HUES6 (cell line): ENCODE measurements around the gene RAB11FIP3.
"Not testable (repeated sequence)": the region's sequence is repeated elsewhere in the genome, so short reads cannot be mapped to it uniquely, and the experiment has no call there.

ENCODE experiments used
- H3K27ac ChIP-seq: 2 replicates; pipeline ENCODE4 v1.7.0; 2013; ENCODE audit warnings: low read depth, mild to moderate bottlenecking, low read length, inconsistent platforms
- H3K27me3 ChIP-seq: 2 replicates; pipeline ENCODE4 v1.6.1; 2013; ENCODE audit warnings: low read length; ENCODE audit not compliant: control insufficient read depth, insufficient read depth
- H3K36me3 ChIP-seq: 2 replicates; pipeline ENCODE4 v1.6.1; 2013; ENCODE audit warnings: low read length; ENCODE audit not compliant: control insufficient read depth, insufficient read depth
- H3K4me1 ChIP-seq: 2 replicates; pipeline ENCODE4 v1.6.1; 2013; ENCODE audit warnings: low read length; ENCODE audit not compliant: control insufficient read depth, insufficient read depth
- H3K4me3 ChIP-seq: 2 replicates; pipeline ENCODE4 v1.5.1; 2013; ENCODE audit warnings: low read depth, low read length
- H3K9ac ChIP-seq: one replicate; pipeline ENCODE4 v1.6.1; 2013; ENCODE audit warnings: mild to moderate bottlenecking, low read length
- H3K9me3 ChIP-seq: 2 replicates; pipeline ENCODE4 v1.6.1; 2013; ENCODE audit warnings: low read depth, low read length; ENCODE audit not compliant: control insufficient read depth, insufficient read depth

Gene RAB11FIP3

GRCh38 chr16:425082-425718 lies at the start of gene RAB11FIP3:
TSS of gene RAB11FIP3 (plus strand) at chr16:425649. CDS start at chr16:426007, 358 bp downstream.
- Histone ChIP-seq H3K4me1 (peaks cover 13% of the 10 kb centered on the region), H3K36me3 (0 out of 2 replicates have a peak, but pooled peaks cover 3% of the 10 kb centered on the region), H3K27me3 (peaks cover 35% of the 10 kb centered on the region), H3K9ac (peak within 1 kb of the TSS; percentile 56), H3K9me3 (no peaks in the 10 kb centered on the region), H3K27ac (no peak within 1 kb of the TSS), H3K4me3 (peak within 1 kb of the TSS; percentile 85)

GRCh38 chr16:375927-376816 lies 49.3 kb upstream of the RAB11FIP3 start:
- no peak overlapping the region for H3K27ac ChIP-seq
- no peaks in the 10 kb centered on the region for H3K27me3 ChIP-seq
- H3K36me3 ChIP-seq, result peaks cover 62% of the 10 kb centered on the region
- no peak overlapping the region for H3K4me3 ChIP-seq
- H3K9me3 ChIP-seq, result no peaks in the 10 kb centered on the region
- H3K4me1 ChIP-seq, result peaks cover 15% of the 10 kb centered on the region
- H3K9ac ChIP-seq, result no peak overlapping the region

- Histone ChIP-seq H3K27me3 (no peaks in the 10 kb centered on the region), H3K27ac (no peak overlapping the region), H3K9me3 (no peaks in the 10 kb centered on the region), H3K9ac (no peak overlapping the region), H3K36me3 (peaks cover 57% of the 10 kb centered on the region), H3K4me1 (peaks cover 15% of the 10 kb centered on the region), H3K4me3 (no peak overlapping the region)
Observed at GRCh38 chr16:376817-377418, 48.5 kb upstream of the RAB11FIP3 start.

GRCh38 chr16:377419-377951 lies 48.0 kb upstream of the RAB11FIP3 start:
- Histone ChIP-seq H3K27me3 (peaks cover 4% of the 10 kb centered on the region; the same call in 1 of the 2 replicates), H3K36me3 (peaks cover 51% of the 10 kb centered on the region), H3K4me3 (no peak overlapping the region), H3K4me1 (peaks cover 15% of the 10 kb centered on the region), H3K9ac (no peak overlapping the region), H3K27ac (no peak overlapping the region), H3K9me3 (no peaks in the 10 kb centered on the region)

GRCh38 chr16:378113-378820 lies 47.2 kb upstream of the RAB11FIP3 start:
- H3K4me3 ChIP-seq, result peak overlapping the region; percentile 10; the same call in 1 of the 2 replicates
- H3K9ac ChIP-seq, H3K27ac ChIP-seq, H3K27me3 ChIP-seq, H3K9me3 ChIP-seq: not testable (repeated sequence)
- peaks cover 19% of the 10 kb centered on the region for H3K4me1 ChIP-seq
- peaks cover 44% of the 10 kb centered on the region for H3K36me3 ChIP-seq

- peaks cover 38% of the 10 kb centered on the region for H3K36me3 ChIP-seq
- H3K4me3 ChIP-seq, result peak overlapping the region; percentile 10; the same call in 1 of the 2 replicates
- H3K27ac ChIP-seq, result no peak overlapping the region
- H3K27me3 ChIP-seq, result peaks cover 4% of the 10 kb centered on the region; the same call in 1 of the 2 replicates
- no peaks in the 10 kb centered on the region for H3K9me3 ChIP-seq
- peaks cover 23% of the 10 kb centered on the region for H3K4me1 ChIP-seq
- H3K9ac ChIP-seq, result no peak overlapping the region
Observed at GRCh38 chr16:378821-379182, 46.6 kb upstream of the RAB11FIP3 start.

GRCh38 chr16:379183-379960 lies 46.1 kb upstream of the RAB11FIP3 start:
- H3K27me3 ChIP-seq, result peaks cover 4% of the 10 kb centered on the region; the same call in 1 of the 2 replicates
- peaks cover 33% of the 10 kb centered on the region for H3K36me3 ChIP-seq
- H3K9me3 ChIP-seq, result no peaks in the 10 kb centered on the region
- peaks cover 28% of the 10 kb centered on the region for H3K4me1 ChIP-seq
- H3K9ac ChIP-seq, result peak overlapping the region; percentile 56
- H3K4me3 ChIP-seq, result peak overlapping the region; percentile 72
- no peak overlapping the region for H3K27ac ChIP-seq

GRCh38 chr16:379961-380761 lies 45.3 kb upstream of the RAB11FIP3 start:
- Histone ChIP-seq H3K9ac (peak overlapping the region; percentile 56), H3K9me3 (no peaks in the 10 kb centered on the region), H3K27me3 (peaks cover 4% of the 10 kb centered on the region; the same call in 1 of the 2 replicates), H3K27ac (no peak overlapping the region), H3K36me3 (peaks cover 25% of the 10 kb centered on the region), H3K4me3 (peak overlapping the region; percentile 72), H3K4me1 (peaks cover 34% of the 10 kb centered on the region)

GRCh38 chr16:380762-381011 lies 44.8 kb upstream of the RAB11FIP3 start:
- Histone ChIP-seq H3K4me1 (peaks cover 34% of the 10 kb centered on the region), H3K36me3 (peaks cover 23% of the 10 kb centered on the region), H3K9ac (peak overlapping the region; percentile 51), H3K27ac (peak overlapping the region; percentile 58; the same call in 1 of the 2 replicates), H3K27me3 (peaks cover 4% of the 10 kb centered on the region; the same call in 1 of the 2 replicates), H3K9me3 (no peaks in the 10 kb centered on the region), H3K4me3 (peak overlapping the region; percentile 72)
